HepG2 (cell line): ENCODE data around the gene FAM234A.

Experiments used
- CEBPB ChIP-seq: IDR thresholded peaks from 2 replicates; pipeline ENCODE4 v1.6.1; 2011; ENCODE audit warnings: low read depth, low read length, improper control_type of control experiment, borderline replicate concordance
- SMC3 ChIP-seq: IDR thresholded peaks from 2 replicates; pipeline ENCODE4 v1.6.1; 2011; ENCODE audit warnings: low read length, improper control_type of control experiment
- TOE1 ChIP-seq: sonication (generic); formaldehyde crosslinking; IDR thresholded peaks from 2 replicates; pipeline ENCODE4 v1.4.0; 2020; ENCODE audit warnings: mild to moderate bottlenecking, missing genetic modification reagents

DNA sequence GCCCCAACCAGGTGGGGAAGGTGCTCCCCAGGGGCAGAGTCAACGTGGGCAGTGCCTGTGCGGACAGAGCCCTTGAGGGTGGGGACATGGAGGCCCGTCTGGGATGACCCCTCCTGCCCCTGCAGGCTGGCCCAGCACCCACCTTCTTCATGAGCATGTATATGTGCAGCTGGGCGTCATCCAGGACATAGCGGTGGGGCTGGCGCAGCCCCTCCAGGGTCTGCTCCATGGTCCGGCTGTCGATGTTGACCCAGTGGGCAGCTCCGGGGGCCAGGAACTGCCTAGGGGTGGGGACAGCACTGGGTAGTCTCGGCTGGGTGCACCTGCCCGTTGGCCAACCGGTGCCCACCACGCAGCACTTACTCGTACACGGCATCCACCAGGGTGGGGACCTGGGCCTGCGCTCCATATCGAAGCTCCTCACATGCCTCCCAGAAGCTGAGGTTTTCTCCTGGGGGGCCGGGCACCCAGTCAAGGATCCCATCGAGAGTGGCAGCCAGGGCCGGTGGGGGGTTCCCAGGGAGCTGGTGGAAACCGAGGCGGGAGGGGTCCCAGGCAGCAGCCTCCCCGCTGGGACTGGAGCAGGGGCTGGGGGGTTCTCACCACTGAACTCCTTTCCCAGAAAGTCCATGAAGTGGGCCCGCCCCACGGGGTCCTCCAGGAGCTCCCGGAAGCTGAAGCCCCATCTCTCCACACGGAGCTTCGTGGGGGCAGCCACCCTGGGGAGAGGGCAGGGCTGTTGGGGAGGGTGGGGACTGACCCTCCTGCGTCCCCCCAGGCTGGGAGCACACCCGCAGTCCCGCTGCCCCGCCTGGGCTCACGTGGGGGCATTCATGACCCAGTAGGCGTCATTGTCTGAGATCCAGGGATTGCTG is 36.0 kb downstream of the FAM234A start:
- TF ChIP-seq SMC3 (no peak), CEBPB (no peak), TOE1 (CRISPR knock-in tag) (no peak)
